GM21737 (cell line): ENCODE measurements around the gene CEP44.
"Not testable (repeated sequence)": the region's sequence is repeated elsewhere in the genome, so short reads cannot be mapped to it uniquely, and the experiment has no call there.

Experiments used
- ATAC-seq: cut with Tn5 transposase; IDR thresholded peaks from one replicate; pipeline ENCODE4 v1.9.1; 2021; ENCODE audit warnings: mild to moderate bottlenecking, moderate library complexity; ENCODE audit not compliant: unreplicated experiment

CEP44 gene

DNA sequence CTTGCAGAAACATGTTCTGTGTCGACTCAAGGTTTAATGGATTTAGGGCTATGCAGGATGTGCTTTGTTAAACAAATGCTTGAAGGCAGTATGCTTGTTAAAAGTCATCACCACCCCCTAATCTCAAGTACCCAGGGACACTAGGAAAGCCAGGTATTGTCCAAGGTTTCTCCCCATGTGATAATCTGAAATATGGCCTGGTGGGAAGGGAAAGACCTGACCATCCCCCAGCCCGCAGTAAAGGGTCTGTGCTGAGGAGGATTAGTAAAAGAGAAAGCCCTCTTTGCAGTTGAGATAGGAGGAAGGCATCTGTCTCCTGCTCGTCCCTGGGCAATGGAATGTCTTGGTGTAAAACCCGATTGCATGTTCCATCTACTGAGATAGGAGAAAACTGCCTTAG, 96.5 kb downstream of the CEP44 start:
- ATAC-seq: not testable (repeated sequence)

DNA sequence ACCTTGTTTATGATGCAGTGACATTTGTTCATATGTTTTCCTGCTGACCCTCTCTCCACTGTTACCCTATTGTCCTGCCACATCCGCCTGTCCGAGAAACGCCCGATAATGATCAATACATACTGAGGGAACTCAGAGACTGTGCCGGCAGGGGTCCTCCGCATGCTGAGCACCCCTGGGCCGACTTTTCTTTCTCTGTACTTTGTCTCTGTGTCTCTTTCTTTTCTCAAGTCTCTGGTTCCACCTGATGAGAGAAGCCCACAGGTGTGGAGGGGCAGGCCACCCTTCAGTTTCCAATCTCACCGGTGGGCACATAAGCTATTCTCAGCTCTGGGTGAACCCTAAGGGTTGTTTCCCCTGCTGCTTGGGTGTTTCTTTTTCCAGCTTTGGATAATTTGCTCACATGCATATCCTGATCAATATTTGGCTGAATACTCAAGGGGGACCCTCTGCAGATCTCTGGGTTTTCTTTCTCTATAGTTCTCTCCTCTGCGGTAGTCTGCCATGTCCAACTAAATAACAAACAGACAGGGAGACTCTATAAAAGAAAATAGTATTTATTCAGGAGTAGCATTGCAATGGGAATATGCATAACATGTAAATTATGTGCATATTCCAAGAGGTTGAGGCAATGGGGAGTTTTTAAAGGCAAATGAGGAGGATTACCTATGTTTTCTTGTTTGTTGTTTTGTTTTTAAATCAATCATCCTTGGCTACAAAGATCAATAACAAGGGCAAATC, 97.2 kb downstream of the CEP44 start:
- ATAC-seq: no peak

DNA sequence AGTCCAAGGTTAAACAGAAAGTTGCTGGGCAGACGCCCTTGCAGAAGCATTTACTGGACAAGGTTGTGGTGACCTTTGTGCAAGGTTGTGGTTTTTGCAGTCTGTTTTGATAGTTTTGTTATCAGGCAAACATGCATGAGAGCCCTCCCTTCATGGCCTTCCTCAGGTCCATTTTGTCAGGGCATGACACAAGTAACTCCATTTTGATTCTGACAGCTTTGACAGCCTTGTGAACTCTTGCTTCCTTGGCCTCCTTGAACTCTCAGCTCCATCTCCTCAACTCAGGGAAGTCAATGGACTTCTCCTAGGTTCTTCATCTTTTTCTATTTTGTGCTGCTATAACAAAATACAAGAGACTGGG, 97.7 kb downstream of the CEP44 start:
- no peak for ATAC-seq
